Left kidney (tissue), 2 donors: ENCODE results near the gene PTGES3L. TPM values are rescaled to one million over a fixed set of nuclear protein-coding genes. Genes with fewer than 3 reads are reported as not detected.
"Not testable (repeated sequence)": the region's sequence is repeated elsewhere in the genome, so short reads cannot be mapped to it uniquely, and the experiment has no call there.

Experiments
- DNase-seq: peaks from one replicate; pipeline ENCODE4 v3.0.0-alpha.2; 2013
- polyA plus RNA-seq: library from polyadenylated mRNA; unstranded; fragments of 120-200 nt; gene quantifications from one replicate; pipeline ENCODE4 v1.2.1, GENCODE V29; 2013; ENCODE audit not compliant: insufficient read length

Gene PTGES3L
- polyA plus RNA-seq, 1 donor, result 2.4 TPM

DNA sequence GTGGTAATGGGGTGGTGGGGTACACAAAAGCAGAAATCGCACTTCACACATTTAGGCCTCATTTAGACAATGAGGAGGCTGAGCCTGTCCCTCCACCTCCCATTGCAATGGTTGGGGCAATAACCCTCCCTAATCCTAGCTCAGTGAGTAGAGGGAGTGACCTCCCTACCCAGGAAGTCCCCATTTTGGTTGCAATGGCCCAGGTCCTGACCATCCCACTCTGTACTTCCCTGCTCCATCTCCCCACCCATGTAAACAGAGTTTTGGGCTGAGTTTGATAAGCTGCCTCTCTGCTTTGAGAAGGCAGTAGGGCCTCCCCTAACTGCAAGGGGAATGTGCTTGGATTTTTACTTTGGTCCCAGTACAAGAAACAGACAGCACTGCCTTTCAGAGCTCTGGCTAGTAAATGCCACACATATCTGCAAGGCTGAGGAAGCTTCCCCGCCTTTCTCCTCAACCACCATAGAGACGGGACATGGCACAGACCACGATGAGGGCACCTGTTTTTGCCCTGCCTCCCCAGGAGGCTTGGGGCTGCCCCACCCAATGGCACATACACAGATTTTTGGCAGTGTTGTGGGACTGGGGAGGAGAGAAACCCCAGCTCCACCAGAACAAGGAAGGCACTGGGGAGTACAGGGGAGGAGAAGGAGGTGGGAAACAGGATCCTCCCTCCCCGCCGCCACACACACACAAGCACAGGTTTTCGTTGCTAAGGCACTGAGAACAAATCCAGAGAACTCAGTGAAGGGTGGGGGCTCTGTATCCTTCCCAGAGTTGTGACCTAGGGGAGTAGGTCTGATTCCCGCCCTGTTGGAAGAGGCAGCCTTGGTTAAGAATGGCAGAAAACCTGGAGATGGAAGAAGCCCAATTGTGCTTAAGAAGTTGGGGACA, 35.0 kb upstream of the PTGES3L start:
- DNase-seq, result peak; percentile 30

DNA sequence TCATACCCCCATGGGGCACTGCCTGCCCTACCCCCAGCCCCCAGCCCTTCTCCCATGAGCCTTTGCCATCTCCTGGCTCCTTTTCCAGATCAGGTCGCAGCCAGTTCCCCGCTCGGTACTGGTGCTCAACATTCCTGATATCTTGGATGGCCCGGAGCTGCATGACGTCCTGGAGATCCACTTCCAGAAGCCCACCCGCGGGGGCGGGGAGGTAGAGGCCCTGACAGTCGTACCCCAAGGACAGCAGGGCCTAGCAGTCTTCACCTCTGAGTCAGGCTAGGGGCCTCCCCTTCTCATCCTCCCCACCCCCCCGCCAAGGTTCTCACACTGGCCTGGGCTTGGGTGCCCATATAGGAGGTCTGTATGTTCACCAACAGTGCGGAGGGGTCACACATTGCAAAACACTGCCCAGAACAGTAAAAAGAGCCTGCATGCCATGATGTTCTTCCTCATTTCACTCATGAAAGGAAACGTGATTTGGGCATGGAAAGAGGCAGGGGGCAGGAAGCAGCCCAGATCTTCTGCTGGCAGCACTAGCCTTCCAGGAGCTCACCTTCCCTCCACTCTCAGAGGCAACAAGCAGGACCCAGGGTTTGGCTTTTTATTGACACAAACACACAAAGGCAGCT, 34.3 kb upstream of the PTGES3L start:
- no peak for DNase-seq

DNA sequence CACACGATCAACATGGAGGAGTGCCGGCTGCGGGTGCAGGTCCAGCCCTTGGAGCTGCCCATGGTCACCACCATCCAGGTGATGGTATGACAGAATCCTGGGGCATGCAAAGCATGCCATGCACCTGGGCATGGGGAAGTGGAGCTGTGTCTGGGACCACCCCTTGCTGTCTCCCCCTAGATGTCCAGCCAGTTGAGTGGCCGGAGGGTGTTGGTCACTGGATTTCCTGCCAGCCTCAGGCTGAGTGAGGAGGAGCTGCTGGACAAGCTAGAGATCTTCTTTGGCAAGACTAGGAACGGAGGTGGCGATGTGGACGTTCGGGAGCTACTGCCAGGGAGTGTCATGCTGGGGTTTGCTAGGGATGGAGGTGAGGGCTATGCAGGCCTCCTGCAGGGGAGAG, 33.4 kb upstream of the PTGES3L start:
- DNase-seq, result no peak

DNA sequence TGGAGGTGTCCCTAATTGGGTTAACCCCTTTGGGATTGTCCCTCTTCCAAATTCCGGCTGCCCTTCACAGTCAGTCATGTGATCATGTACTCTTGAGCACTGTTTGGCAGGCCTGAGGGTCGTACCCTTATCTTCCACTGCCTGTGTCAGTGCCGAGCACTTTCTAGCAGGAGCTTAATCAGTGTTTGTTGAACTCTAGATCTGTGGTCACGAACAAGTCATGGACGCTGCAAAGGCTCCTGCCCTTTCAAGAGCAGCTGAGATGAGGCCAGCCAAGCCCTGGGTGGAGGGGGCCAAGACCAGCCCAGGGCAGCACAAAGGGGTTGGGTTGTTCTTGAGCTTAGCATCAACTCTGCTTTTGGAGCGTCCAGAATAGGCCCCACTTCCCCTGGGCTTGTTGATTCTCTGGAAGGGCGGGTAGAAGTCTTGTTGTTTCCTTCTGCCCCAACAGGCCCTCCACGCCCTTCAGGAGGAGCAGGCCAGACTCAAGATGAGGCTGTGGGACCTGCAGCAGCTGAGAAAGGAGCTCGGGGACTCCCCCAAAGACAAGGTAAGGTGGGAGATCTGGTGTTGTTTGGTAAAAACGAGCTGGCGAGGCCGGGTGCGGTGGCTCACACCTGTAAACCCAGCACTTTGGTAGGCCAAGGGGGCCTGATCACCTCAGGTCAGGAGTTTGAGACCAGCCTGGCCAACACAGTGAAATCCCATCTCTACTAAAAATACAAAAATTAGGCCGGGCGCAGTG, 32.0 kb upstream of the PTGES3L start:
- no peak for DNase-seq

DNA sequence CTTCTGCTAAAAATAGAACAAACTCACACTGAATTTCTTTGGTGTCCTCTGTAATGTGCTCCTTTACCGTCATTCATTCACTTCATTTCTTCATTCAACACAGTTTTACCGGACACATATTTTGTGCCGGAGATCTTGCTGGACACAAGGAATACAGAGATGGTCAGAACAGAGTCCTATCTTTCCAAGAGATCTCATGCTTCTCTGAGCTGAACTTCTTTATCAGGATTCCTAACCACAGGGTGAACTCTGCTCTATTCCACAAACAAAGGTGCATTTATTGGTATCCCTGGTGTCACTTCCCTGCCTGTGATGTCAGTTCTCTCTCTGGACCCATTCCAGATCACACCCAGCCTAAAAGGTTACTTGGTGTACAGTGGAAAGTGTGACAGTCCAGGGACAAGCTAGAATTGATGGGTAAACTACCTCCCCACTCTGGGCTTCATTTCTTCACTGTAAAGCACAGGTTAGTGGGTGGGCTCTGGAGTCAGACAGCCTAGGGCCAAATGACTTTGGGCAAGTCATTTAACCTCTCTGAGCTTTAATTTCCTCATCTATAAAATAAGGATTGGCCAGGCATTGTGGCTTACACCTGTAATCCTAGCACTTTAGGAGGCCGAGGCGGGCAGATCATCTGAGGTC, 30.9 kb upstream of the PTGES3L start:
- DNase-seq, result no peak

DNA sequence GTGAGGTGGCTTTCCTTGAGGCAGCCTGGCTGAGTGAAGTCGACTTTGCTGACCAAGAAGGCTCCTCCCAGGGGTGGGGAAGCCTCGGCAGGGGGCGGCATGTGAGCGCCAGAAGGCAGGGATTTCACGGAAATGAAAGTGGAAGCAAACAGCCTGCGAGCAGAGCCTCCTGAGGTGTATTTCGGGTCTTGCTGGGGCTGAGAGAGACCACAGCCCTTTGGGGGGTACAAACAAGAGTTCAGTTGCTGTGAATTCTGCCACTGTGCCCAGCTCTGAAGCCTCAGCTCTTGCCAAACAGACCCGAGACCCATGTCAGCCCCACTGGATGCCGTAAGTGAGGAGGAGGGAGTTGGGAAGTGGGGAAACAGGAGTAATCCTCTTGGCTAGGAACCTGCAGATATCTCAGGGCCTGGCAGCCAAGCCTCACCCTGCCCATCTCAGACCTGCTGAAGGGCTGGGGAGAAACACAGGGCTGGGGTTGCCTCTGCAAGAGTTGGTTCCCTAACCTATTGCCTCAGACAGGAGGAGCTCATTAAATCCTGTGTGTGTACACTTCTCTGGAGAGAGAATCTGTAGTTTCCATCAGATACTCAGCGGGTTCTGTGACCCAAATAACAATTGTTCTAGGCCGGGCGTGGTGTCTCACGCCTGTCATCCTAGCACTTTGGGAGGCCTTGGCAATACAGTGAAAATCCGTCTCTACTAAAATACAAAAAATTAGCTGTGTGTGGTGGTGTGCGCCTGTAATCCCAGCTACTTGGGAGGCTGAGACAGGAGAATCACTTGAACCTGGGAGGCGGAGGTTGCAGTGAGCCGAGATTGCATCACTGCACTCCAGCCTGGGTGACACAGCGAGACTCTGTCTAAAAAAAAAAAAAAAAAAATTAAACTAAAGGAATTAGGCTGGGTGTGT, 27.0 kb upstream of the PTGES3L start, which contains the start of gene IFI35:
Gene IFI35 (plus strand): TSS at position 146 of the 913 bp plus-strand sequence. CDS start 164 bp downstream, at position 310.
- DNase-seq, result peak; percentile 60

DNA sequence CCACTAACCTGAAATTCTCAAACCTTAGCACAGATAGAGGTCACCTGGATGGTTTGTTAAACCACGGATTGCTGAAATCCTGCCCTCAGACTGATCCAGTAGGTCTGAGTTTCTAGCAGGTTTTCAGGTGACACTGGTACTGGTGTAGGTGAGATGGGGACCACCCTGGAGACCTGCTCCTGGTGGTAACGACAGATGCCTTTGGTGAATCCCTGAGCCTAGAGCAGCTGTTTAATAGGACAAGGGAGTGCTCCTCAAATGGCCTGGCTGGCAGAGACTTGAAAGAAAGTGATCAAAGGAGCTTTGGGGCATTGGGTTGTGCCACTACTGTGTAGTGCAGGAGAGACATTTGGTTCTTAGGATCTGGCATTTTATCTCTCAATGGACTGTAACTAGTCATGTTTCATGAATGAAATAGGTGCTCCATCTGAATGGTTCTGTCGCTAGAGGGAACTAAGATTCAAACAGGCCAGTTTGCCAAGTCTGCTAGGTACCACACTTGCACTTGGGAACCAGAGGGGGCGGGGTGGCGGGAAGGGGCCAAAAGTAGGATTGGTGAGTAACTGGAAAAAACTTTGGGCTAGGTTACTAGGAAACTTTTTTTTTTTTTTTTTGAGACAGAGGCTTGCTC, 23.8 kb upstream of the PTGES3L start:
- no peak for DNase-seq

DNA sequence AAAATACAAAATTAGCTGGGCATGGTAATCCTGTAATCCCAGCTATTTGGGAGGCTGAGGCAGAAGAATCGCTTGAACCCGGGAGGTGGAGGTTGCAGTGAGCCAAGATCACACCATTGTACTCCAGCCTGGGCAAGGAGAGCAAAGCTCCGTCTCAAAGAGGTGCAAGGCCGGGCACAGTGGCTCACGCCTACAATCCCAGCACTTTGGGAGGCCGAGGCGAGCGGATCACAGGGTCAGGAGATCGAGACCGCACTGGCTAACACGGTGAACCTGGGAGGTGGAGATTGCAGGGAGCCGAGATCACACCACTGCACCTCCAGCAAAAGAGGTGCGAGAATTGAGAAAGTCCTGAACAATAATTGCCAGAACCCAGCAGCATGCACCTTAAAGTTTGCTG, 21.0 kb upstream of the PTGES3L start:
- DNase-seq, result not testable (repeated sequence)

DNA sequence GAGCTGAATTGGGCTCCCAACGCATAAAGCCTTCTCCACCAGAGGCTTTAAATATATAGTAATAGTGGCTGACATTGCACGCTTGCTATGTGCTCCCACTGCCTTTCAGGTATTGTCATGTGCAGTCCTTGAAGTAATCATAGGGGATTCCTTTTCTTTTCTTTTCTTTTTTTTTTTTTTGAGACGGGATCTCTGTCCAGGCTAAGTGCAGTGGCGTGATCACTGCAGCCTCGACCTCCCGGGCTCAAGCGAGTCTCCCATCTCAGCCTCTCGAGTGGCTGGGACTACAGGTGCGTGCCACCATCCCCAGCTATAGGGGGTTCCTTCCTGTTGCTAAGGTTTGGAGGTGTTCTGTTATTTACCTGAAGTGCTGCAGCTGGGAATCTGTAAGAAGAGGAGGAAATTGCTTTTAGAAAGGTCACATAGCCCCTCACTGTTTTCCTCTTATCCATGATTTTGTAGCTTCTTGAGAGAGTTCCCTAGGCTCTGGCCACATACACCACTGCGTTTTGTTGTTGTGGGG, 19.2 kb upstream of the PTGES3L start:
- no peak for DNase-seq

DNA sequence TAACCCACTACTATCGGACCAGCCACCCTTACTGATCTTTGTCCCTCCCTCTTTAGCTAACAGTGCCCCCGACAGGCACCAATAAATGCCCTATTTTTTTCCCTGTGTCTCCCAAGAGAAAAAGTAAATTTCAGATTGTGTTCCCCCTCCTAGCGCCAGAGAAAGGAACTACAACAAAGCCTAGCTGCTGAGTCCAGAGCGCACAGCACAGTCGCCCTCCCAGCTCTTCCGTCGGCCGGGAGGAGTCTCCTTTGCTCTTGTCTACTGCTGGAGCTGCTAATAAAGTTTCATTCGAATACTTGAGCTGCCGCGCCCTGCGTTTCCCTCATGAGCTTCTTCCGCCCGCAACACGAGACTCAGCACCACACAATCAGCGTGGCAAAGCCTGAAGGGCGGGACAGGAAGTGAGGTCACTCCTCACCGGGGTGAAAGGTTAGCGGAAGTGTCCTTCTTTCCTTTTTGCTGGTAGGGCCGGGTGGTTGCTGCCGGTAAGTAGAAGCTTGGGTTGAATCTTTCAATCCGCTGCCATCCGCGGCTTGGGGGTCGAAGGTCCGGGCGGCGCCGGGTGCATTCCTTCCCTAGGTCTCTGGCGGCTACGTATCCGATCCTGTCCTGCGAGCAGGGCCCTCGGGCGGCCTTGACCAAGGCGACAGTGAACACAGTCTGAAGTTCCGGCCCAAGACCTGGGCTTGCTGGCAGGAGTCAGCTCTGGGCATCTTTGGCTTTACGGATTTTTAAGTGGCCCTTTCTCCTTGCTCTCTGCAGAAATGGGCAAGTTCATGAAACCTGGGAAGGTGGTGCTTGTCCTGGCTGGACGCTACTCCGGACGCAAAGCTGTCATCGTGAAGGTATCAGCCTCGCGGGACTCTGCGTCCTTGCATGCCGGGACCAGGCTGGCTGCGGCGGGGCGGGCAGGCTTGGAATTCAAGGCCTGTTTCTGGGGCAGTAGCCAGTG, 18.4 kb upstream of the PTGES3L start, which contains the start of gene RPL27:
Gene RPL27 (plus strand): TSS at position 436 of the 955 bp plus-strand sequence. CDS start 332 bp downstream, at position 768.
- DNase-seq, result peak; percentile 100

DNA sequence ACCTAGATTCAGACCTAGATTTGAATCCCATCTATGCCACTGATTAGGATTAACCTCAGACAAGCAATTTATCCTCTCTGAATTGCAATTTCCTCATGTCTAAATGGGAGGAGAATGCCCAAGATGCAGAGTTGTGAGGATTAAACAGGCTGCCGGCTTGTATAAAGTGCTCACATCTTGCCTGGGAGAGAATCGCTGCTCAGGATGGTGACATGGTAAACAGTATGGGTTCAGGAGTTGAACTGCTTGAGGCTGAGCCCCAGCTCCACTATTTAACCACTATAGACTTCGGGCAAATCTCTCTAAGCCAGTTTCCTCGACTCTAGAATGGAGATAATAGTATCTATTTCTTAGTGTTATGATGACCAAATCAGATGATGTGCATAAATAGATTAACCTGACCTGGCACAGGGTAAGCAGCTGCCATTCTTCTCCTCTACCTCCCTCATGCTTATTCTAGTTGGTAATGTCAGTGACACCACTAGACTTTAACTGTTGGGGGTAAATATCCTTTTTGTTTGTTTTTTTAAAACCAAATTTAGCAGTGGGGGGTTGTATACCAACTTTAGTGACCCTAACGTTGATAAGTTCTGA, 17.6 kb upstream of the PTGES3L start:
- no peak for DNase-seq

DNA sequence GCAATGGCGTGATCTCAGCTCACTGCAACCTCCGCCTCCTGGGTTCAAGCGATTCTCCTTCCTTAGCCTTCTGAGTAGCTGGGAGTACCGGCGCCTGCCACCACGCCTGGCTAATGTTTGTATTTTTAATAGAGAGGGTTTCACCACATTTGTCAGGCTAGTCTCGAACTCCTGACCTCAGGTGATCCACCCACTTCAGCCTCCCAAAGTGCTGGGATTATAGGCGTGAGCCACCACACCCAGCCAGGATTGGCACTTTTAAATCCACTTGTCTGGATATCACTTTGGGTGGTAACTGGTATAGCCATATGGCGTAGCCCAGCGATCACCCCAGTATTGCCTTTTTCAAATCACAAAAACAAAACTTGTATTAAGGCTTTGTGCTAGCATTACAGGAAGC, 14.0 kb upstream of the PTGES3L start:
- DNase-seq, result not testable (repeated sequence)

DNA sequence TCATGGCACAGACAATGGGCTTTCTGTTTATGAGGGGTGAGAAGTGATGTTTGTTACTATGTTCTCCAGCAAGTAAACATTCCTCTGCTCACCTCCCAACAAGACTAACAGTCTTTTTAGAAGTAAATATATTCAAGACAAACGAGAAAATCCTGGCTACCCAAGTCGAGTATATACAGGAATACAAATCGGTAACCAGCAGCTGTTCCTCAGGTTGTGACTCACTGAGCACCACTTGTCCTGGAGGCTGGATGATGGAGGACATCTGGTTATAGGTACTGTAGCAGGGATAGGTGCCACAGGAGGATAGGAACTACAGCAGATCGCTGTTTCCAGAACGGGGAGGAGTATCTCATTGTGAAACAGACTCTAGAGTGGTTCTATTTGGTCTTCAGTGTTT, 13.0 kb upstream of the PTGES3L start:
- no peak for DNase-seq

DNA sequence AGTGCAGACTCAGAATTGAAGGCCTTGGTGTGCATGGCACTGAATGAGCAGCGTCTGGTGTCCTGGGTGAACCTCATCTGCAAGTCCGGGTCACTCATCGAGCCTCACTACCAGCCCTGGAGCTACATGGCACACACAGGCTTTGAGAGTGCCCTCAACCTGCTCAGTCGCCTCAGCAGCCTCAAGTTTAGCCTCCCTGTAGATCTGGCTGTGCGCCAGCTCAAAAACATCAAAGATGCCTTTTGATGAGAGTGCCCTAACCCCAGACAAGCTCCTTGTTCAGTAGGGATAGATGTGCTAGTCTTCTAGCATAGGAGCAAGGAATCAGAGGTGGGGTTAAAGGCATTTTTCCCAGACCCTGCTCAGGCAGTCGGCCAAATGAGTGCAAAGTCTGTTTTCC, 11.6 kb upstream of the PTGES3L start:
- no peak for DNase-seq

DNA sequence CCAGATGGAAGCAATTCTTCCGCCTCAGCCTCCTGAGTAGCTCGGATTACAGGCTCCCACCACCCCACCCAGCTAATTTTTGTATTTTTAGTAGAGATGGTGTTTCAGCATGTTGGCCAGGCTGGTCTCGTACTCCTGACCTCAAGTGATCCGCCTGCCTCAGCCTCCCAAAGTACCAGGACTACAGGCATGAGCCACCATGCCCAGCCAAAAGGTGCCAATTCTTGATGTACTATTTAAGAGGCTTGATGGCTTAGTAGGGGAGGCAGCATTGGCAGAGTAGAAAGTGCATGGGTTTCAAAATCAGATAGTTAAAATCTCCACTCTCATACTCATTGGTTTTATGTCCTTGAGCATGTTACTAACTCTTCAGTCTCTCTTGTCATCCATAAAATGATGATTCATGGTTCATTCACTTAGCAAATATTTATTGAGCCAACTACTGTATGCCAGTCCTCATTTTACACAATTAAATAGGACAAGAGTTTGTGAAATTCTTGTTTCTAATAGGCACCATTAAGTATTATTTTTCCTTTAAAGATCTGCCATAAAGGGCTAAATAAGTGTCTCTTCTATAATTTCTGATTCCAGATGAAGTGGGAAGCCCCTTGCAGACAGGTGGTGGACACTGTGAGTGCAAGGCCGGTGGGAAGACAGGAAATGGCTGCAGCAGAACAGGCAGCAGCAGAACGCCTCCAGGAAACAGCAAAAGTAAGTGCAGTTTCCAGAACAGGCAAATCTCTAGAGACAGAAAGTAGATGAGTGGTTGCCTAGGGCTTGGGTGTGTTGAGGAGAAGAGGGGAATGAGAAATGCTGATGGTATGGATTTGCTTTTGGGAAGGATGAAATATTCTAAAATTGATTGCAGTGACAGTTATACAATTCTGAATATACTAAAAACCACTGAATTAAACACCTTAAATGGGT, 10.1 kb upstream of the PTGES3L start:
- no peak for DNase-seq

DNA sequence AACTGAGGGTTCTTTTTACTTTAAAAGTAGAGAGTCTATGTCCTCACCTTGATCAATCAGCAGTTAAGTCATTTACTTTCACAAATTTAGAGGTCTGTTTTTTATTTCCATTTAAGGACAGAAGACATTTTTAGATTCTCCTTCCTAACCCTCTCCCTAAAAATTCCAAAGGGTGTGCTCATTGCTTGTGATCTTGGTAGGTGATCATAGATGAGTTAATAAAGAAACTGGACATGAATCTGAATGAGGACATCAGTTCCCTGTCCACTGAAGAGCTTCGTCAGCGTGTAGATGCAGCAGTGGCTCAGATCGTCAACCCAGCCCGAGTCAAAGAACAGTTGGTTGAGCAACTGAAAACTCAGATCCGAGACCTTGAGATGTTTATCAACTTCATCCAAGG, 9.3 kb upstream of the PTGES3L start:
- no peak for DNase-seq

DNA sequence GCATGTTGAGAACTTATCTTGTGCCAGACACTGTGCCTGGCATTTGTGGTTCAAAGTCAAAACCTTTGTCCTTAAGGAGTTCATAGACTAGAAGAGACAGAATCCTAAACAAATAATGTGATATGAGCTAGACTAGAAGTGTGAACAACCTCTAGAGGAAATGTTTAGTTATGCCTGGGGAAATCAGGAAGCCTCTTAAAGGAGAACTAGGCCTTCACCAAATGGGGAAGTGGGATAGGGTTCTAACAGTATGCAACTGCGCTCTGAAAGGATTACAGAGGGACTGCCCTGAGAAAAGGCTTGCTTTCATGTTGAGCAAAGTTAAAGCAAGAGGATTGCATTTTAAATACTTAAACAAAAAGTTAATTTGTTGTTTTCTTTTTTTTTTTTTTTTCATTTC, 5.3 kb upstream of the PTGES3L start:
- no peak for DNase-seq
